Measurements from ENCODE around the gene MAPRE2.
A peak's percentile ranks its signal among the peaks of the same experiment; 100 is the strongest.
"Not testable (repeated sequence)": the region's sequence is repeated elsewhere in the genome, so short reads cannot be mapped to it uniquely, and the experiment has no call there.

Gene MAPRE2

DNA sequence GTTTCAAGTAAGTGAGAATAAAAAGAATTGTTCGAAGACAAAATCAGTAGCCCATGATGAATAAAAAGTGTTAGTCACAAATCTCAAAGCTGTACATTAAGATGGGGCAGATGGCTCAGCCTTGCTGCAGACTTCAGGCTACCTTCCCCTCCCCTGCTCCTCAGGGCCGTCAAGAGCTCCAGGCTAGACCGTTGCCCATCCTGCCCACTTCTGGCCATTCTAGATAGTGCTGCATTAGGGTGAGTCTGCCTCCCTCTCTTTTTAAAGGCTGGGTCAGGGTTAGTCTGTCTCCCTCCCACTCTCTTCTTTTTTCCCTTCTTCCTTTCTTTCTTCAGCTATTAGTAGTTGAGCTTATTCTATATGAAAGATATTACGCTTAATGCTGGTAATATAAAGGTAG is 86.0 kb downstream of the MAPRE2 start:
- DNase-seq, result no peak

DNA sequence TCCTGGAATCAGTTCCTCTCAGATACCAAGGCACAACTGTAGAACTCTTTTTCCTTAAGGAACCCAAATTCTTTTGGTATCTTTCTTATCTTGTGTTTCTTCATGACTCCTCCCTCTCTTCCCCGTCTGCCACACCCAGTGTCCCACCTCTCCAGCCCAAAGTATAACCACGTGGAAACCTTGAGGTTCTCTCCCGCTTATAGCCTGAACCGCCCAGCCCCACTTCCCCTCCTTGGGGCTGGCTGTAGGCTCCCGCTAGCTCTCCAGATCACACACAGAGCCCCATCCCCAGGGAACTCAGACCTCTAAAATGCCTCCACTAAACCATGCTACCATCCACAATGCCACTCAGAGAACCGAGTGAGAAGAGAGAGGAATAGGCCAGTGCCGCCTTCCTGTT is 87.5 kb downstream of the MAPRE2 start:
- DNase-seq, result no peak

- DNase-seq, result no peak
Observed at GRCh38 chr18:35130236-35130635, 89.0 kb downstream of the MAPRE2 start.

DNA sequence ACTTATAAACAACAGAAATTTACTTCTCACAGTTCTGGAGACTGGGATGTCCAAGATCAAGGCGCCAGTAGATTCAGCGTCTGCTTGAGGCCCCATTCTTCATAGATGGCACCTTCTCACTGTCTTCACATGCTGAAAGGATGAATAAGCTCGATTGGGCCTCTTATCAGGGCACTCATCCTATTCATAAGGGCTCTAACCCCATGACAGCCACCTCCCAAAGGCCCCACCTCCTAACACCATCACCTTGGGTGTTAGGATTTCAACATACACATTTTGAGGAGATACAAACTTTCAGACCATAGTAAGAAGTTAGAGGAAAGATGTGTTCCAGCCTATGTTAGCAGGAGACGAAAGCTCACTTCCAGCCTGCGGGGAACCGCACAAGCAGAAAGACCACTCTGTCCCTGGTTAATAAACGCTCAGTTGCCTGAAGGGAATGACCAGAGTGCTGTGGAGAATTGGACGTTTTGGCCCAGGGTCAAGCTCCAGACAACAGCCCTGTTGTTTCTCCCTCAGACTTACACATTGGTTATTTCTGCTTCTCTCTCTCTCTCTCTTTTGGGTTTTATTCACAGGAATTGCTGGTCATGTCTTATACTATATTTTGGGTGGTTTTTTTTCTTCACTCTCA is 90.3 kb downstream of the MAPRE2 start:
- no peak for DNase-seq

DNA sequence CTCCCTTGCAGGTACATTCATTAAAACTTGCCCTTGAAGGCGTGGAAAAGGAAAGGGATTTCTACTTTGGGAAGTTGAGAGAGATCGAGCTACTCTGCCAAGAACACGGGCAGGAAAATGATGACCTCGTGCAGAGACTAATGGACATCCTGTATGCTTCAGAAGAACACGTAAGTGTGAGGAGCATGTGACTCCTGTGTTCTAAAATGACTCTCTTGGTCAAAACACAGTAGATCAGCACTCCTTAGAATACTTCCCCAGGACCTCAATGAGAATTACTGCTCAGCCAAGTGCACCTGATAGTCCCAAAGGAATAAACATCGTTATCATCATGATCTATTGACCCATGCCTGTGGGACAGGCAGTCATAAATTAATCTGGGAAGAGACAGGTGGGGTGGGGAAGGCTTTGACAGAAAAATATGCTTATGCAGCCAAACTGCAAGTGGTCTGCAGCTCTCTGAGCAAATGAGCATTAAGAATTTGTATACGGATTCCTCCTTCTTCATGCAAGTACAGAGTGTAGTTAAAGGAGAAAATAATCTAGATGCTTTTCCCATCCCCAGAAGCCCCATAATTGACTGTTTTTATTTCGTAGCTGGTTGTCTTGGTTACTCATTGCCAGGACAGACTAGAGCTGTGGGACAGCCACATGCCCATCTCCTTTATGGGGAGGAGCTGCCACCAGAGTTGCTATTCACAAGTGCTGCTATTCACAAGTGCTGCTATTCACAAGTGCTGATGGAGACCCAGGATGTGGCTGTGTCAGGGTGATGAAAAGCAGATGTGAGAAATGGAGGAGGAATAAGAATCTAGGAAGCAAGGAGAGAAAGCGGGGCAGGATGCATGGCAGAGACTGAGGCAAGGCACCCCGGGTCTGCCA is 91.0 kb downstream of the MAPRE2 start:
- DNase-seq, result no peak

DNA sequence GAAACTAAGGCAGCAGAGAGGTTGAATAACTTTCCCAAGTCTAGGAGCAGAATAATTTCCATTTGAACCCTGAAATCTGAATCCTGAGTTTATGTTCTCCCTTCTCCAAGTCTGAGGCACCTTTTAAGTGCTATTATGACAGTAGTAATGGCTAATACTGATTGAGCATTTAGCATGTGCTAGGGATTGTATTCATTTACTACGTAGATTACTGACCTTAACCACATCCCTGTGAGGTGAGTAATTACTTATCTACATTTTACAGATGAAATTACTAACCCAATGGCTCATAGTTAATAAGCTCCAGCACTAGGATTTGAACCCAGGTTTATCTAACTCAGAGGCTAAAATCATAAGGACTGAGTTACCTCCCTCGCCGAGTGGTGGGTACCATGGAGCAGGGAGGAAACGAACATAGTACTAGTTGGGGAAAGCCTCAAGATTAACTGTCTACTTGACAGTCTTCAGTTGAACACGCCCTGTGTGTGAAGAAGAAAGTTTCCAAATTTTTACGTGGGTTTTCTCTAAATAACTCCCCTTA is 93.0 kb downstream of the MAPRE2 start:
- no peak for DNase-seq

GRCh38 chr18:35134791-35135531 is 93.7 kb downstream of the MAPRE2 start:
- no peak for DNase-seq

GRCh38 chr18:35136248-35136647 is 95.0 kb downstream of the MAPRE2 start:
- DNase-seq, result no peak

GRCh38 chr18:35136885-35137284 is 95.7 kb downstream of the MAPRE2 start:
- DNase-seq, result no peak

- DNase-seq, result no peak
Observed at GRCh38 chr18:35137632-35138031, 96.4 kb downstream of the MAPRE2 start.

- DNase-seq, result no peak
Observed at GRCh38 chr18:35138773-35139172, 97.6 kb downstream of the MAPRE2 start.

DNA sequence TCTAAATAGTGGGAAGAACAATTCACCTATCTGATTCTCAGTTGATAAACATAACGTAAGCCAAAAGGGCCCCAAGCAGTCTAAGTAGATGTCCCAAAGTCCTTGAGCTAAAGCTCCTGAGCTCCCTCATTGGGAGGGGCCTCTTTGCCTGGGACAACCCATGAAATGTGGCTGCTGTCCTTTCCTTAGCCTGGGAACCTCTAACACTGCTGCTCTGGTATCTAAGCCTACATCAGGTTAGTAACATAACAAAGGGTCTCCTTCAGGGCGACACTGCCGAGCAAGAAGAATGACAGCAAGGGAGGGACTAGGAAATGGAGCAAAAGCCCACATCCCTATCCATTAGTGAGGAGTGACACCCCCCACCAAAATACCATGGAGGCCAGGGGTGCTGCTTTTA is 98.3 kb downstream of the MAPRE2 start:
- no peak for DNase-seq

DNA sequence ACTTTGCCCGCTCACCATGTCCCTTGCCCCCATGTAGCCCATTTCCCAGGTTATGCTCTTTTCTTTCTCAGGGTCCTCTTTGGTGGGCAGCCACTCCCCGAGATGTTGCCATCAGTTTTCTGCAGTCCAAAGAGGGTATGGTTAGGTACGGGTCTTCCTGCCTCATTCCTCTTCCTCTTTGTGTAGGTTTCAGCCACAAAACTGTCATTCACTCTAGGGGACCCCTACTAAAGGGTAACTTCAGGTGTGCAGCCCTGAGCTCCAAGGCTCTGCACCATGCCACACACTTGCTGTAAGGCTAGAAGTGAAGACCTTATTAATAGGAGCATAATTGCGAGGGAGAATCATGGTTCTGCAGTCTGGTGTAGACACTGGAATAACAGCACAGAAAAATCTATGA is 99.9 kb downstream of the MAPRE2 start:
- no peak for DNase-seq

- no peak for DNase-seq
Observed at GRCh38 chr18:35141567-35142274, 100.5 kb downstream of the MAPRE2 start.

DNA sequence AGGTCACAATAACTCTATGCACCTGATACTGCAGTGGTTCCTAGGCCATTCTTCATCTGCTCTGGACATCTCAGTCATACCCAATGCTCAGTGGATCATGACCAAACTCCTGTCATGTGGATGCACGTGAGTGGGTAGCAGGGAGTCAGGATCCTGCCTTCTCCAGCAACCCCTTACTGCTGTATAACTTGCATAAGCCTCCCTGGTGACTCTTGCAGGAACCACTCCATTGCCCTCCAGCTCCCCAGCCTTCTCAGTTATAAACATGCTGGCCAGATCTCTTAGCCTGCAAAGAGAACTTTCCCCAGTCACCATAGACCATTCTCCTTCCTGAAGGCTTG is 101.0 kb downstream of the MAPRE2 start:
- no peak for DNase-seq

- peak; percentile 35 to 71 for DNase-seq
Observed at GRCh38 chr18:35143622-35144596, 102.7 kb downstream of the MAPRE2 start.

GRCh38 chr18:35144698-35145097 is 103.5 kb downstream of the MAPRE2 start:
- no peak for DNase-seq

DNA sequence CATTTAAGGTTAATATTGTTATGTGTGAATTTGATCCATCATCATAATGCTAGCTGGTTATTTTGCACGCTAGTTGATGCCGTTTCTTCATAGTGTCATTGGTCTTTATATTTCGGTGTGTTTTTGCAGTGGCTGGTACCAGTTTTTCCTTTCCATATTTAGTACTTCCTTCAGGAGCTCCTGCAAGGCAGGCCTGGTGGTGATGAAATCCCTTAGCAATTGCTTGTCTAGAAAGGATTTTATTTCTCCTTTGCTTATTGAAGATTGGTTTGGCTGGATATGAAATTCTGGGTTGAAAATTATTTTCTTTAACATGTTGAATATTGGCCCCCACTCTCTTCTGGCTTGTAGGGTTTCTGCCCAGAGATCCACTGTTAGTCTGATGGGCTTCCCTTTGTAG is 109.0 kb downstream of the MAPRE2 start:
- DNase-seq, result not testable (repeated sequence)

- DNase-seq, result no peak
Observed at GRCh38 chr18:35153609-35154272, 112.5 kb downstream of the MAPRE2 start.

DNA sequence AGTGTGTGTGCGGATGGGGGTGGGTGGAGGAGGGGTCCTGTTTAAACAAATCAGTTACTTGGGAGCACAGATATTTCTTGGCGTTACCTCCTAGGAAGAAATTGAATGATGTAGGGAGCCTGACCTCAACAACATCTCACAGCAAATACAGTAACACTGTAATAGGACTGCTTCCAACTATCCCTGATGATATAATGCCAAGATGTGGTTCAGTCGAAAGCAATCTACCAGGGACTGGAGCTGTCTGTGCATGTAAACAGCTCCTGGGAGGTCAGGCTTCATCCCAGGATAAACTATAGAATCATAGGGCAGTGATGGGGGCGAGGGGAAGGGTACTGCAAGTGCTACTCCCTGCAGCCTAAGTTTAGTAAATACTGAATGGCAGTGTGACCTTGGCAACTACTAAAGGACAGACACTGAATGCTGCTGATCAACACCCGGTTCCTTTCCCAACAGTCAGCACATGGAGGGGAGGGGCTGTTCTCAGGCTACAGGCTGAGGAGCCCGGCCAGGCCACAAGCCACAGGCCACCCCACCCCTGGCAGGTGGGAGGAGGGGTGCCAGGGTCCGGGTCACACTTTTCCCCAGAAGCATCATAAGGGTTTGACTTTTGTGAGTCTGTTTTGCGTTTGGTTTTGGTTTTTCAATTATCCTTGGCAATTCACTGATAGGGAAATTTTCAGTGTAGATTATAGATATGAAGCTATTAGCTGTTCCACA is 114.3 kb downstream of the MAPRE2 start:
- DNase-seq, result no peak

Measured in NCI-H526 (cell line).